WTC11 (cell line): ENCODE measurements around the gene UQCRC2.

Experiments
- ELF4 ChIP-seq: sonication (generic); formaldehyde crosslinking; IDR thresholded peaks from 2 replicates; pipeline ENCODE4 v1.8.1; 2022; ENCODE audit warnings: low read depth, mild to moderate bottlenecking, moderate library complexity, missing genetic modification reagents
- NFE2L1 ChIP-seq: sonication (generic); formaldehyde crosslinking; IDR thresholded peaks from 2 replicates; pipeline ENCODE4 v1.8.1; 2023; ENCODE audit warnings: missing genetic modification reagents
- NR3C1 ChIP-seq: sonication (generic); formaldehyde crosslinking; conservative IDR thresholded peaks from 2 replicates; pipeline ENCODE4 v1.8.1; 2023; ENCODE audit warnings: low read depth, mild to moderate bottlenecking, missing genetic modification reagents
- SP1 ChIP-seq: sonication (generic); formaldehyde crosslinking; conservative IDR thresholded peaks from 2 replicates; pipeline ENCODE4 v1.8.1; 2022; ENCODE audit warnings: missing genetic modification reagents
- TEAD4 ChIP-seq: sonication (generic); formaldehyde crosslinking; IDR thresholded peaks from 2 replicates; pipeline ENCODE4 v1.8.0; 2022; ENCODE audit warnings: mild to moderate bottlenecking, missing genetic modification reagents
- TP53 ChIP-seq: sonication (generic); formaldehyde crosslinking; IDR thresholded peaks from 2 replicates; pipeline ENCODE4 v1.8.1; 2023; ENCODE audit warnings: mild to moderate bottlenecking, missing genetic modification reagents
- ZNF219 ChIP-seq: sonication (generic); formaldehyde crosslinking; IDR thresholded peaks from 2 replicates; pipeline ENCODE4 v1.8.0; 2023; ENCODE audit warnings: missing genetic modification reagents, mild to moderate bottlenecking, borderline replicate concordance
- TF ChIP-seq, protein P1 (sequence below): sonication (generic); formaldehyde crosslinking; IDR thresholded peaks from 2 replicates; pipeline ENCODE4 v1.8.0; 2022; ENCODE audit warnings: mild to moderate bottlenecking, missing genetic modification reagents
- TF ChIP-seq, protein P2 (sequence below): fragments of 200-600 bp; IDR thresholded peaks from 2 replicates; pipeline ENCODE4 v1.8.0; 2022; ENCODE audit warnings: antibody characterized with exemption
- TF ChIP-seq, protein P3 (sequence below): sonication (generic); formaldehyde crosslinking; IDR thresholded peaks from 2 replicates; pipeline ENCODE4 v1.8.1; 2023; ENCODE audit warnings: mild to moderate bottlenecking, moderate library complexity, missing genetic modification reagents
- TF ChIP-seq, protein P4 (sequence below): sonication (generic); formaldehyde crosslinking; IDR thresholded peaks from 2 replicates; pipeline ENCODE4 v1.8.0; 2022; ENCODE audit warnings: mild to moderate bottlenecking, missing genetic modification reagents
- TF ChIP-seq, protein P5 (sequence below): sonication (generic); formaldehyde crosslinking; IDR thresholded peaks from 2 replicates; pipeline ENCODE4 v1.8.0; 2022; ENCODE audit warnings: mild to moderate bottlenecking, missing genetic modification reagents
- TF ChIP-seq, protein P6 (sequence below): sonication (generic); formaldehyde crosslinking; IDR thresholded peaks from 2 replicates; pipeline ENCODE4 v1.8.0; 2023; ENCODE audit warnings: mild to moderate bottlenecking, missing genetic modification reagents

DNA sequence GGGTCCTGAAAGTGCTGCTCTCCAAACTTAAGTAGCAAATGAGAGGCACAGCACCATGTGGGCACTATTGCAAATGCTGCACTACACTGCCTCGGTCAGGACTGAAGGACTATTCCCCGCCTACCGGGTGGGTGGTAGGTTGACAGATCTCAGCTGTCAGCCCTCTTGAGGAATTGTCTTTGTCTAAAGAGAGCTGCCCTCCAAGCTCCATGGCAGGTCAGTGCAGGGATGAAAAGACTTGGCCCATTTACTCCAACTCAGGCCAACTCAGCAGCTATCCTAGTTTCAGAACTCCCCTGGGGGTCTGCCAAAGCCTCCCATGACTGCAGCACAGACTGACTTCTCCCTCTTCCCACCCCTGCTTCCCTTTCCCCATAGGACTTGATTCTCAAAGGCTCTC, 51.2 kb downstream of the UQCRC2 start:
- TF ChIP-seq NFE2L1 (no peak), NR3C1 (no peak), SP1 (no peak), TEAD4 (CRISPR knock-in tag) (no peak), ELF4 (no peak), TP53 (CRISPR knock-in tag) (no peak), ZNF219 (CRISPR knock-in tag) (no peak)
- TF ChIP-seq, protein P1, sequence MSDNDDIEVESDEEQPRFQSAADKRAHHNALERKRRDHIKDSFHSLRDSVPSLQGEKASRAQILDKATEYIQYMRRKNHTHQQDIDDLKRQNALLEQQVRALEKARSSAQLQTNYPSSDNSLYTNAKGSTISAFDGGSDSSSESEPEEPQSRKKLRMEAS (CRISPR knock-in tag), result no peak
- TF ChIP-seq, protein P2, sequence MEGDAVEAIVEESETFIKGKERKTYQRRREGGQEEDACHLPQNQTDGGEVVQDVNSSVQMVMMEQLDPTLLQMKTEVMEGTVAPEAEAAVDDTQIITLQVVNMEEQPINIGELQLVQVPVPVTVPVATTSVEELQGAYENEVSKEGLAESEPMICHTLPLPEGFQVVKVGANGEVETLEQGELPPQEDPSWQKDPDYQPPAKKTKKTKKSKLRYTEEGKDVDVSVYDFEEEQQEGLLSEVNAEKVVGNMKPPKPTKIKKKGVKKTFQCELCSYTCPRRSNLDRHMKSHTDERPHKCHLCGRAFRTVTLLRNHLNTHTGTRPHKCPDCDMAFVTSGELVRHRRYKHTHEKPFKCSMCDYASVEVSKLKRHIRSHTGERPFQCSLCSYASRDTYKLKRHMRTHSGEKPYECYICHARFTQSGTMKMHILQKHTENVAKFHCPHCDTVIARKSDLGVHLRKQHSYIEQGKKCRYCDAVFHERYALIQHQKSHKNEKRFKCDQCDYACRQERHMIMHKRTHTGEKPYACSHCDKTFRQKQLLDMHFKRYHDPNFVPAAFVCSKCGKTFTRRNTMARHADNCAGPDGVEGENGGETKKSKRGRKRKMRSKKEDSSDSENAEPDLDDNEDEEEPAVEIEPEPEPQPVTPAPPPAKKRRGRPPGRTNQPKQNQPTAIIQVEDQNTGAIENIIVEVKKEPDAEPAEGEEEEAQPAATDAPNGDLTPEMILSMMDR, result no peak
- TF ChIP-seq, protein P3, sequence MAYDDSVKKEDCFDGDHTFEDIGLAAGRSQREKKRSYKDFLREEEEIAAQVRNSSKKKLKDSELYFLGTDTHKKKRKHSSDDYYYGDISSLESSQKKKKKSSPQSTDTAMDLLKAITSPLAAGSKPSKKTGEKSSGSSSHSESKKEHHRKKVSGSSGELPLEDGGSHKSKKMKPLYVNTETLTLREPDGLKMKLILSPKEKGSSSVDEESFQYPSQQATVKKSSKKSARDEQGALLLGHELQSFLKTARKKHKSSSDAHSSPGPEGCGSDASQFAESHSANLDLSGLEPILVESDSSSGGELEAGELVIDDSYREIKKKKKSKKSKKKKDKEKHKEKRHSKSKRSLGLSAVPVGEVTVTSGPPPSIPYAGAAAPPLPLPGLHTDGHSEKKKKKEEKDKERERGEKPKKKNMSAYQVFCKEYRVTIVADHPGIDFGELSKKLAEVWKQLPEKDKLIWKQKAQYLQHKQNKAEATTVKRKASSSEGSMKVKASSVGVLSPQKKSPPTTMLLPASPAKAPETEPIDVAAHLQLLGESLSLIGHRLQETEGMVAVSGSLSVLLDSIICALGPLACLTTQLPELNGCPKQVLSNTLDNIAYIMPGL, result no peak
- TF ChIP-seq, protein P4, sequence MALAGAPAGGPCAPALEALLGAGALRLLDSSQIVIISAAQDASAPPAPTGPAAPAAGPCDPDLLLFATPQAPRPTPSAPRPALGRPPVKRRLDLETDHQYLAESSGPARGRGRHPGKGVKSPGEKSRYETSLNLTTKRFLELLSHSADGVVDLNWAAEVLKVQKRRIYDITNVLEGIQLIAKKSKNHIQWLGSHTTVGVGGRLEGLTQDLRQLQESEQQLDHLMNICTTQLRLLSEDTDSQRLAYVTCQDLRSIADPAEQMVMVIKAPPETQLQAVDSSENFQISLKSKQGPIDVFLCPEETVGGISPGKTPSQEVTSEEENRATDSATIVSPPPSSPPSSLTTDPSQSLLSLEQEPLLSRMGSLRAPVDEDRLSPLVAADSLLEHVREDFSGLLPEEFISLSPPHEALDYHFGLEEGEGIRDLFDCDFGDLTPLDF (CRISPR knock-in tag), result no peak
- TF ChIP-seq, protein P5, sequence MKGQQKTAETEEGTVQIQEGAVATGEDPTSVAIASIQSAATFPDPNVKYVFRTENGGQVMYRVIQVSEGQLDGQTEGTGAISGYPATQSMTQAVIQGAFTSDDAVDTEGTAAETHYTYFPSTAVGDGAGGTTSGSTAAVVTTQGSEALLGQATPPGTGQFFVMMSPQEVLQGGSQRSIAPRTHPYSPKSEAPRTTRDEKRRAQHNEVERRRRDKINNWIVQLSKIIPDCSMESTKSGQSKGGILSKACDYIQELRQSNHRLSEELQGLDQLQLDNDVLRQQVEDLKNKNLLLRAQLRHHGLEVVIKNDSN (CRISPR knock-in tag), result no peak
- TF ChIP-seq, protein P6, sequence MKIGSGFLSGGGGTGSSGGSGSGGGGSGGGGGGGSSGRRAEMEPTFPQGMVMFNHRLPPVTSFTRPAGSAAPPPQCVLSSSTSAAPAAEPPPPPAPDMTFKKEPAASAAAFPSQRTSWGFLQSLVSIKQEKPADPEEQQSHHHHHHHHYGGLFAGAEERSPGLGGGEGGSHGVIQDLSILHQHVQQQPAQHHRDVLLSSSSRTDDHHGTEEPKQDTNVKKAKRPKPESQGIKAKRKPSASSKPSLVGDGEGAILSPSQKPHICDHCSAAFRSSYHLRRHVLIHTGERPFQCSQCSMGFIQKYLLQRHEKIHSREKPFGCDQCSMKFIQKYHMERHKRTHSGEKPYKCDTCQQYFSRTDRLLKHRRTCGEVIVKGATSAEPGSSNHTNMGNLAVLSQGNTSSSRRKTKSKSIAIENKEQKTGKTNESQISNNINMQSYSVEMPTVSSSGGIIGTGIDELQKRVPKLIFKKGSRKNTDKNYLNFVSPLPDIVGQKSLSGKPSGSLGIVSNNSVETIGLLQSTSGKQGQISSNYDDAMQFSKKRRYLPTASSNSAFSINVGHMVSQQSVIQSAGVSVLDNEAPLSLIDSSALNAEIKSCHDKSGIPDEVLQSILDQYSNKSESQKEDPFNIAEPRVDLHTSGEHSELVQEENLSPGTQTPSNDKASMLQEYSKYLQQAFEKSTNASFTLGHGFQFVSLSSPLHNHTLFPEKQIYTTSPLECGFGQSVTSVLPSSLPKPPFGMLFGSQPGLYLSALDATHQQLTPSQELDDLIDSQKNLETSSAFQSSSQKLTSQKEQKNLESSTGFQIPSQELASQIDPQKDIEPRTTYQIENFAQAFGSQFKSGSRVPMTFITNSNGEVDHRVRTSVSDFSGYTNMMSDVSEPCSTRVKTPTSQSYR (CRISPR knock-in tag), result no peak
